Liver (tissue), 3 donors: ENCODE results near the gene ENTPD3.

Experiments
- GABPA ChIP-seq, 2 donors: IDR thresholded peaks in 1 of 2; conservative IDR thresholded peaks in 1 of 2; 2 replicates each; pipeline ENCODE4 v1.6.1; 2016; ENCODE audit warnings: antibody characterized with exemption in 2 of 2, mild to moderate bottlenecking in 1 of 2, moderate library complexity in 1 of 2
- JUND ChIP-seq, 2 donors: IDR thresholded peaks; 2 replicates each; pipeline ENCODE4 v1.6.1; 2016; ENCODE audit warnings: antibody characterized with exemption in 2 of 2
- REST ChIP-seq: IDR thresholded peaks from 2 replicates; pipeline ENCODE4 v1.6.1; 2016; ENCODE audit warnings: antibody characterized with exemption, mild to moderate bottlenecking
- TAF1 ChIP-seq: conservative IDR thresholded peaks from 2 replicates; pipeline ENCODE4 v1.6.1; 2016; ENCODE audit warnings: antibody characterized with exemption, mild to moderate bottlenecking
- TF ChIP-seq, protein P1 (sequence below): fragments of 150-350 bp; IDR thresholded peaks from 2 replicates; pipeline ENCODE4 v1.5.1; 2017; ENCODE audit warnings: improper control_type of control experiment, low read depth, low read length; ENCODE audit not compliant: missing input control
- donor health status: healthy.
- donor health status: healthy.

DNA sequence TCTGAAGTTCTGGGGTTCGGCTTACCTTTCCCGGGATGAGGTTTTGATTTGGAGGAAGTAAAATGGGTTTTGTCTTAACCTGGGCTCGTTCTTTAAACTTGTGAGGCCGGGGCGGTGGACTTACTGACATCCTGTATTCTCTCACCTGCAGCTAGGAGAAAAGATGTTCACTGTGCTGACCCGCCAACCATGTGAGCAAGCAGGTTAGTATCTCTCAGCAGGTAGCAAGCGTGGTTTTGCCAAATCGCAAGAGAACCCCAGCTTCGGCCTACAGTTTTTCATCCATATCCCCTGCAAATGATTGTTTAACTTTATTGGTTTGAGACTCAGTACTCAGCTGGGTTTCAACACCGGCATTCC lies 891 bp downstream of the ENTPD3 start:
- TF ChIP-seq, protein P1, sequence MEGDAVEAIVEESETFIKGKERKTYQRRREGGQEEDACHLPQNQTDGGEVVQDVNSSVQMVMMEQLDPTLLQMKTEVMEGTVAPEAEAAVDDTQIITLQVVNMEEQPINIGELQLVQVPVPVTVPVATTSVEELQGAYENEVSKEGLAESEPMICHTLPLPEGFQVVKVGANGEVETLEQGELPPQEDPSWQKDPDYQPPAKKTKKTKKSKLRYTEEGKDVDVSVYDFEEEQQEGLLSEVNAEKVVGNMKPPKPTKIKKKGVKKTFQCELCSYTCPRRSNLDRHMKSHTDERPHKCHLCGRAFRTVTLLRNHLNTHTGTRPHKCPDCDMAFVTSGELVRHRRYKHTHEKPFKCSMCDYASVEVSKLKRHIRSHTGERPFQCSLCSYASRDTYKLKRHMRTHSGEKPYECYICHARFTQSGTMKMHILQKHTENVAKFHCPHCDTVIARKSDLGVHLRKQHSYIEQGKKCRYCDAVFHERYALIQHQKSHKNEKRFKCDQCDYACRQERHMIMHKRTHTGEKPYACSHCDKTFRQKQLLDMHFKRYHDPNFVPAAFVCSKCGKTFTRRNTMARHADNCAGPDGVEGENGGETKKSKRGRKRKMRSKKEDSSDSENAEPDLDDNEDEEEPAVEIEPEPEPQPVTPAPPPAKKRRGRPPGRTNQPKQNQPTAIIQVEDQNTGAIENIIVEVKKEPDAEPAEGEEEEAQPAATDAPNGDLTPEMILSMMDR: no peak
- TF ChIP-seq JUND (IDR thresholded peaks at IDR 0.05) (no peak), REST (no peak), GABPA (IDR thresholded peaks at IDR 0.05 in 1 of 2, conservative IDR thresholded peaks at IDR 0.05 in 1 of 2) (no peak), TAF1 (no peak)
